Measurements from ENCODE around the gene STX8.

- TF ChIP-seq CTCF (IDR thresholded peaks at IDR 0.05; ENCODE audit: insufficient read depth, low read depth, low read length) (no peak), EZH2 (IDR thresholded peaks at IDR 0.05; ENCODE audit: insufficient read depth, low read length) (no peak)
These were observed 36.4 kb upstream of the STX8 start for GRCh38 chr17:9612006-9612405.

Measured in astrocyte (in vitro differentiated cells and primary cell).